Suppressor macrophage (primary cell): ENCODE results near the gene TDG.
"Not testable (repeated sequence)": the region's sequence is repeated elsewhere in the genome, so short reads cannot be mapped to it uniquely, and the experiment has no call there.

ENCODE experiments used
- DNase-seq, 4 experiments: peaks; one replicate each; pipeline ENCODE4 v3.0.0-alpha.2; 2020 to 2022

TDG gene

DNA sequence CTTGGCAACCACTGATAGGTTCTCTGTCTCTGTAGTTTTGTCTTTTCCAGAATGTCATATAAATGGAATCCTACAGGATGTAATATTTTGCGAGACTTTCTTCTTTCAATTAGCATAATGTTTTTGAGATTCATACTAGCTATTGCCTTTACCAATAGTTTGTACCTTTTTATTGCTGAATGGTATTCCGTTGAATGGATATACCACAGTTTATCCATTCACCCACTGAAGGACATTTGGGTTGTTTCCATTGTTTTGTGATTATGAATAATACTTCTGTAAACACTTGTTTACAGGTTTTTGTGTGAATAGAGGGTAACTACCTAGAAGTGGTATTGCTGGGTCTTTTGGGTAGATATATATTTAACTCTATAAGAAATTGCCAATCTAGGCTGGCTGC, 58.0 kb downstream of the TDG start:
- DNase-seq, result no peak

GRCh38 chr12:104024348-104024747, 58.7 kb downstream of the TDG start:
- no peak for DNase-seq

DNA sequence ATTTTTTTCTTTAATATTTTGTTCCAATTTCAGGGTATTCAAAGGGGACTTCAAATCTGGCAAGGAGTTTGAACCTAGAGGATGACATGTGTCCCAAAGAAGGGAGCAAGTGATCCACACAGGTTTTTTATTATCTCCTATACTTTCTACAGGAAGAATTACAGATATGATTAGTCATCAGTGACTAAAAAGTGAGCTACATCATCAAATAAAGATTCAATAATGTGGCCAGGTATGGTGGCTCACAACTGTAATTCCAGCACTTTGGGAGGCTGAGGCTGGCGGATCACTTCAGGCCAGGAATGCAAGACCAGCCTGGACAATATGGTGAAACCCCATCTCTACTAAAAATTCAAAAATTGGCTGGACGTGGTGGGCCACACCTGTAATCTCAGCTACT, 60.1 kb downstream of the TDG start:
- DNase-seq, result no peak

DNA sequence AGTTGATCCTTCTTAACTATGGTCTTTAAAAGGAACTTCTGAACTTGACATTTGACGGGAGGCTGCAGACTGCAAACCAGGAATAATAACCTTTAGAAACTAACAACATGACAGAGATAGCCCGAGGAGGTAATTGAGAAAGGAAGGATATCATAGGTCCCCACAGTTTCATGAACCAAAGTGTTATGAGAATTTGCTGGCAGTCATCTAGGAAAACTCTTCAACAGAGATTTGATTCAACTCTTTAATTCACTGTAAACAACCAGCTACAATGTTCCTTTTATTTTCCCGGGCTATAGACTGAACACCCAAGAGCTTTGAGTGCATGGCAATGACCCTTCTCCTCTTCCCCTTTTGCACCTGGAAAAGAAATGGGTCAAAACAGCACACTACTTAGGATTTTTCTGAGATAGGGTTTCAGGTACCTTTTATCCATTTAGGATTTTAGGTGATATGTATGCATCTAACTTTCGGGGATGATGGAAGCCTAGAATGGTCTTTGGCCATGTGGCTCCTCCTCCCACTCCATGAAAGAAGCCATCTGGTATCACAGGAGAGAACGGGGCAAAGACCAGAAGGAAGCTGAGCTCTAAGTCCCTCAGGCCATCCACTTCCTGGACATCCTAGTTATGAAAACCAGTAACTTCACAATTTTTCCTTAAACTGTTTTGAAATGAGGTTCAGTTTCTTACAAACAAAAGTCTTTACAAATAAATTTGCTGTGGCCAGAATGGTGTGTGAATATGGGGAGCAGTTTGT, 61.3 kb downstream of the TDG start:
- no peak for DNase-seq

- not testable (repeated sequence) for DNase-seq
These were observed 64.9 kb downstream of the TDG start for GRCh38 chr12:104030596-104030995.

DNA sequence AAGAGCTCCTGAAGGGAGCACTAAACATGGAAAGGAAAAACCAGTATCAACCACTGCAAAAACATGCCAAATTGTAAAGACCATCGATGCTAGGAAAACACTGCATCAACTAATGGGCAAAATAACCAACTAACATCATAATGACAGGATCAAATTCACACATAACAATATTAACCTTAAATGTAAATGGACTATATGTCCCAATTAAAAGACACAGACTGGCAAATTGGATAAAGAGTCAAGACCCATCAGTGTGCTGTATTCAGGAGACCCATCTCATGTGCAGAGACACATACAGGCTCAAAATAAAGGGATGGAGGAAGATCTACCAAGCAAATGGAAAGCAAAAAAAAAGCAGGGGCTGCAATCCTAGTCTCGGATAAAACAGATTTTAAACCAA, 70.5 kb downstream of the TDG start:
- not testable (repeated sequence) for DNase-seq
